DOHH2 (cell line): Measurements from ENCODE around the gene ARID4A.

Experiments
- H3F3A ChIP-seq: fragments of 200-600 bp; sonication (generic), shearing (Covaris generic); 2 replicates; pipeline ENCODE4 v1.6.0; 2016; ENCODE audit warnings: antibody characterized with exemption, mild to moderate bottlenecking; ENCODE audit not compliant: control insufficient read depth, insufficient read depth
- H3K27ac ChIP-seq: fragments of 200-600 bp; sonication (generic); 2 replicates; pipeline ENCODE4 v1.5.1; 2014; ENCODE audit warnings: low read depth, mild to moderate bottlenecking, low read length, moderate library complexity
- H3K27me3 ChIP-seq: fragments of 200-600 bp; sonication (generic); 2 replicates; pipeline ENCODE4 v1.6.1; 2014; ENCODE audit warnings: mild to moderate bottlenecking, low read length, mixed read lengths; ENCODE audit not compliant: control insufficient read depth
- H3K36me3 ChIP-seq: fragments of 200-600 bp; sonication (generic); 2 replicates; pipeline ENCODE4 v1.6.1; 2014; ENCODE audit warnings: mild to moderate bottlenecking, low read length, moderate library complexity, mixed read lengths; ENCODE audit not compliant: control insufficient read depth
- H3K4me1 ChIP-seq: fragments of 200-600 bp; sonication (generic); 2 replicates; pipeline ENCODE4 v1.6.1; 2014; ENCODE audit warnings: mild to moderate bottlenecking, low read length, mixed read lengths; ENCODE audit not compliant: control insufficient read depth
- H3K4me2 ChIP-seq: fragments of 200-600 bp; sonication (generic); 2 replicates; pipeline ENCODE4 v1.6.0; 2014; ENCODE audit warnings: mild to moderate bottlenecking, low read length, moderate library complexity
- H3K4me3 ChIP-seq: fragments of 200-600 bp; sonication (generic); 2 replicates; pipeline ENCODE4 v1.5.1; 2014; ENCODE audit warnings: mild to moderate bottlenecking, low read length, mixed read lengths
- H3K79me2 ChIP-seq: fragments of 200-600 bp; sonication (generic); 2 replicates; pipeline ENCODE4 v1.6.1; 2014; ENCODE audit warnings: mild to moderate bottlenecking, low read length, mixed read lengths; ENCODE audit not compliant: control insufficient read depth
- H3K9me2 ChIP-seq: fragments of 200-600 bp; sonication (generic); replicated peaks from 2 replicates; pipeline ENCODE4 v1.6.1; 2014; ENCODE audit warnings: mild to moderate bottlenecking, low read length, mixed read lengths; ENCODE audit not compliant: control insufficient read depth
- H3K9me3 ChIP-seq: fragments of 200-600 bp; sonication (generic); 2 replicates; pipeline ENCODE4 v1.6.1; 2014; ENCODE audit warnings: antibody characterized with exemption, low read length, mixed read lengths; ENCODE audit not compliant: control insufficient read depth, insufficient read depth
- H4K20me1 ChIP-seq: fragments of 200-600 bp; sonication (generic); 2 replicates; pipeline ENCODE4 v1.6.0; 2014; ENCODE audit warnings: low read depth, mild to moderate bottlenecking, antibody characterized with exemption, low read length, moderate library complexity; ENCODE audit not compliant: control insufficient read depth, insufficient read depth
- CTCF ChIP-seq: fragments of 200-600 bp; sonication (generic); IDR thresholded peaks from one replicate; pipeline ENCODE4 v1.5.1; 2014; ENCODE audit warnings: antibody characterized with exemption, mild to moderate bottlenecking, low read depth, low read length; ENCODE audit not compliant: poor library complexity, severe bottlenecking
- EZH2phosphoT487 ChIP-seq: fragments of 200-600 bp; sonication (generic); IDR thresholded peaks from 2 replicates; pipeline ENCODE4 v1.6.1; 2017; ENCODE audit warnings: borderline replicate concordance, mild to moderate bottlenecking, antibody characterized with exemption, low read length, moderate library complexity, mixed read lengths

The ARID4A gene

GRCh38 chr14:58313699-58314098 is 15.3 kb downstream of the ARID4A start:
- no peaks in the 10 kb centered on the region for H3K27me3 ChIP-seq
- no peak overlapping the region for H3K4me2 ChIP-seq
- no peak overlapping the region for H3K27ac ChIP-seq
- H3K9me2 ChIP-seq, result no peaks in the 10 kb centered on the region
- peaks cover 40% of the 10 kb centered on the region for H3K36me3 ChIP-seq
- no peak for TF ChIP-seq EZH2phosphoT487
- no peak for TF ChIP-seq CTCF
- no peaks in the 10 kb centered on the region for H3K4me1 ChIP-seq
- H3K4me3 ChIP-seq, result no peak overlapping the region
- H3K9me3 ChIP-seq, result no peaks in the 10 kb centered on the region
- no peaks in the 10 kb centered on the region for H3F3A ChIP-seq
- no peaks in the 10 kb centered on the region; the same call in 1 of the 2 replicates for H3K79me2 ChIP-seq
- H4K20me1 ChIP-seq, result no peaks in the 10 kb centered on the region

GRCh38 chr14:58315606-58316005 is 17.3 kb downstream of the ARID4A start:
- Histone ChIP-seq H3K4me1 (no peaks in the 10 kb centered on the region), H3F3A (no peaks in the 10 kb centered on the region), H3K27ac (no peak overlapping the region), H3K27me3 (no peaks in the 10 kb centered on the region), H3K9me2 (no peaks in the 10 kb centered on the region), H3K79me2 (no peaks in the 10 kb centered on the region; the same call in 1 of the 2 replicates), H3K36me3 (peaks cover 30% of the 10 kb centered on the region), H4K20me1 (no peaks in the 10 kb centered on the region), H3K4me2 (no peak overlapping the region), H3K4me3 (no peak overlapping the region), H3K9me3 (no peaks in the 10 kb centered on the region)
- TF ChIP-seq EZH2phosphoT487 (no peak), CTCF (no peak)

GRCh38 chr14:58327019-58327418 is 28.7 kb downstream of the ARID4A start:
- H3K4me2 ChIP-seq, result no peak overlapping the region
- H3K9me3 ChIP-seq, result no peaks in the 10 kb centered on the region
- no peak overlapping the region for H3K4me3 ChIP-seq
- H3K27ac ChIP-seq, result no peak overlapping the region
- H3K9me2 ChIP-seq, result no peaks in the 10 kb centered on the region
- peaks cover 80% of the 10 kb centered on the region for H3K36me3 ChIP-seq
- H3K27me3 ChIP-seq, result no peaks in the 10 kb centered on the region
- H3F3A ChIP-seq, result peaks cover 13% of the 10 kb centered on the region; the same call in 1 of the 2 replicates
- H4K20me1 ChIP-seq, result no peaks in the 10 kb centered on the region
- H3K4me1 ChIP-seq, result peaks cover 17% of the 10 kb centered on the region
- peaks cover 4% of the 10 kb centered on the region; the same call in 1 of the 2 replicates for H3K79me2 ChIP-seq
- TF ChIP-seq CTCF, result no peak
- no peak for TF ChIP-seq EZH2phosphoT487

- Histone ChIP-seq H3K4me1 (peaks cover 17% of the 10 kb centered on the region), H3K4me2 (peak overlapping the region; percentile 56), H3K27me3 (no peaks in the 10 kb centered on the region), H3K4me3 (peak overlapping the region; percentile 52), H3K27ac (no peak overlapping the region), H3F3A (peaks cover 13% of the 10 kb centered on the region; the same call in 1 of the 2 replicates), H3K79me2 (peaks cover 8% of the 10 kb centered on the region), H4K20me1 (no peaks in the 10 kb centered on the region), H3K36me3 (peaks cover 71% of the 10 kb centered on the region), H3K9me2 (no peaks in the 10 kb centered on the region), H3K9me3 (no peaks in the 10 kb centered on the region)
- TF ChIP-seq CTCF, result no peak
- TF ChIP-seq EZH2phosphoT487, result no peak
Observed at GRCh38 chr14:58331111-58331510, 32.8 kb downstream of the ARID4A start.
